Adrenal gland (tissue), 5 donors: ENCODE measurements around the gene LY9.

ENCODE experiments used
- POLR2A ChIP-seq, 2 donors: fragments of 450-650 bp; IDR thresholded peaks; one replicate each; pipeline ENCODE4 v1.6.1; 2017; ENCODE audit warnings: antibody characterized with exemption in 2 of 2, mild to moderate bottlenecking in 2 of 2, moderate library complexity in 1 of 2
- TF ChIP-seq, protein P1 (sequence below), 6 experiments: fragments of 450-650 bp in 4 of 6; fragments of 200-600 bp in 2 of 6; sonication (generic) in 1 of 6; IDR thresholded peaks; 1 replicate in 5 of 6; 2 replicates in 1 of 6; pipeline versions ENCODE4 v1.5.1 to v1.8.0; 2016 to 2021; ENCODE audit warnings: antibody characterized with exemption in 6 of 6, mild to moderate bottlenecking in 2 of 6, moderate library complexity in 1 of 6
- donor health status: DM: no; HTN: no; CAD: no.

DNA sequence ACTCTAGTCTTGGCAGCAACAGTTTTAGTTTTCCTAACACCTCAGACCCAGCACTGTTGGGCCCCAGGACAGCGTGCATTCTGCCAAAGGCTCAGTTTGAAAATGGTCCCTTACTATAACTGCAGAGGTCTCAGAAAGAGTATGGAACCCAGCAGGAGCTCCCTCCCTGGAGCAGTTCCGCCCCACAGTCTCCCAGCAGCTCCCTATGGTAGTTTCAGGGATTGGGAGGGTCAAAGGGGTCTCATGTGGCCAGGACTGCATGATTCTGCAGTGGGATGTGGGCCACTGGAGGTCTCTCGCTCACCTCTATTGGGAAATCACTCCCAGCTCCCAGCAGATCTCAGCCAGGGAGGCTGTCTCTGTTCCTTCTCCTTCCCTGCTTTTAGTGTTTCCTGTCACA is 12.3 kb downstream of the LY9 start:
- TF ChIP-seq, protein P1, sequence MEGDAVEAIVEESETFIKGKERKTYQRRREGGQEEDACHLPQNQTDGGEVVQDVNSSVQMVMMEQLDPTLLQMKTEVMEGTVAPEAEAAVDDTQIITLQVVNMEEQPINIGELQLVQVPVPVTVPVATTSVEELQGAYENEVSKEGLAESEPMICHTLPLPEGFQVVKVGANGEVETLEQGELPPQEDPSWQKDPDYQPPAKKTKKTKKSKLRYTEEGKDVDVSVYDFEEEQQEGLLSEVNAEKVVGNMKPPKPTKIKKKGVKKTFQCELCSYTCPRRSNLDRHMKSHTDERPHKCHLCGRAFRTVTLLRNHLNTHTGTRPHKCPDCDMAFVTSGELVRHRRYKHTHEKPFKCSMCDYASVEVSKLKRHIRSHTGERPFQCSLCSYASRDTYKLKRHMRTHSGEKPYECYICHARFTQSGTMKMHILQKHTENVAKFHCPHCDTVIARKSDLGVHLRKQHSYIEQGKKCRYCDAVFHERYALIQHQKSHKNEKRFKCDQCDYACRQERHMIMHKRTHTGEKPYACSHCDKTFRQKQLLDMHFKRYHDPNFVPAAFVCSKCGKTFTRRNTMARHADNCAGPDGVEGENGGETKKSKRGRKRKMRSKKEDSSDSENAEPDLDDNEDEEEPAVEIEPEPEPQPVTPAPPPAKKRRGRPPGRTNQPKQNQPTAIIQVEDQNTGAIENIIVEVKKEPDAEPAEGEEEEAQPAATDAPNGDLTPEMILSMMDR (IDR thresholded peaks at IDR 0.05), result no peak
- no peak for TF ChIP-seq POLR2A (IDR thresholded peaks at IDR 0.05)
